HG03565 (cell line): ENCODE measurements around the gene ZSWIM6.

Experiments
- ATAC-seq: cut with Tn5 transposase; IDR thresholded peaks from one replicate; pipeline ENCODE4 v1.9.1; 2021; ENCODE audit warnings: mild to moderate bottlenecking, moderate library complexity; ENCODE audit not compliant: unreplicated experiment

Gene ZSWIM6

GRCh38 chr5:61468483-61468865, 136.4 kb downstream of the ZSWIM6 start:
- ATAC-seq: no peak

- no peak for ATAC-seq
Measured at GRCh38 chr5:61471352-61471751, 139.3 kb downstream of the ZSWIM6 start.

- no peak for ATAC-seq
Measured at GRCh38 chr5:61472172-61472958, 140.3 kb downstream of the ZSWIM6 start.

- no peak for ATAC-seq
Measured at GRCh38 chr5:61474746-61475145, 142.7 kb downstream of the ZSWIM6 start.

GRCh38 chr5:61477788-61478187, 145.7 kb downstream of the ZSWIM6 start:
- no peak for ATAC-seq

GRCh38 chr5:61479850-61480614, 148.0 kb downstream of the ZSWIM6 start:
- no peak for ATAC-seq

- no peak for ATAC-seq
Measured at GRCh38 chr5:61482980-61483379, 150.9 kb downstream of the ZSWIM6 start.

GRCh38 chr5:61486476-61486875, 154.4 kb downstream of the ZSWIM6 start:
- ATAC-seq: no peak

GRCh38 chr5:61489574-61489973, 157.5 kb downstream of the ZSWIM6 start:
- ATAC-seq: no peak

GRCh38 chr5:61491861-61492260, 159.8 kb downstream of the ZSWIM6 start:
- no peak for ATAC-seq

- no peak for ATAC-seq
Measured at GRCh38 chr5:61493973-61494372, 161.9 kb downstream of the ZSWIM6 start.

- no peak for ATAC-seq
Measured at GRCh38 chr5:61496446-61496845, 164.4 kb downstream of the ZSWIM6 start.

- ATAC-seq: no peak
Measured at GRCh38 chr5:61496860-61497259, 164.8 kb downstream of the ZSWIM6 start.

GRCh38 chr5:61498121-61498520, 166.1 kb downstream of the ZSWIM6 start:
- ATAC-seq: no peak

GRCh38 chr5:61501971-61502370, 169.9 kb downstream of the ZSWIM6 start:
- no peak for ATAC-seq

- no peak for ATAC-seq
Measured at GRCh38 chr5:61504143-61504770, 172.2 kb downstream of the ZSWIM6 start.

- ATAC-seq: no peak
Measured at GRCh38 chr5:61505281-61505680, 173.2 kb downstream of the ZSWIM6 start.

- ATAC-seq: no peak
Measured at GRCh38 chr5:61507232-61507631, 175.2 kb downstream of the ZSWIM6 start.

GRCh38 chr5:61516946-61517345, 184.9 kb downstream of the ZSWIM6 start:
- no peak for ATAC-seq

GRCh38 chr5:61519728-61520277, 187.7 kb downstream of the ZSWIM6 start:
- ATAC-seq: no peak

- no peak for ATAC-seq
Measured at GRCh38 chr5:61523073-61523472, 191.0 kb downstream of the ZSWIM6 start.

- no peak for ATAC-seq
Measured at GRCh38 chr5:61523997-61524396, 191.9 kb downstream of the ZSWIM6 start.
